SH-SY5Y (cell line): ENCODE measurements around the gene SPPL3.

Experiments
- GATA2 ChIP-seq: IDR thresholded peaks from 2 replicates; pipeline ENCODE4 v1.6.1; 2011; ENCODE audit warnings: mild to moderate bottlenecking, low read depth, low read length
- GATA3 ChIP-seq: IDR thresholded peaks from 2 replicates; pipeline ENCODE4 v1.6.1; 2011; ENCODE audit warnings: low read depth, mild to moderate bottlenecking, low read length, moderate library complexity

GRCh38 chr12:120787889-120788288, 116.3 kb downstream of the SPPL3 start:
- TF ChIP-seq GATA2 (no peak), GATA3 (no peak)
